Esophagus muscularis mucosa (tissue), 3 donors: ENCODE measurements around the gene NKTR.

Source experiments
- CTCF ChIP-seq, 3 experiments: fragments of 200-600 bp in 2 of 3; fragments of 450-650 bp in 1 of 3; sonication (generic) in 2 of 3; IDR thresholded peaks; one replicate each; pipeline ENCODE4 v1.5.1; 2017 to 2019; ENCODE audit warnings: antibody characterized with exemption in 3 of 3, mild to moderate bottlenecking in 2 of 3, moderate library complexity in 1 of 3
- POLR2AphosphoS5 ChIP-seq, 2 donors: sonication (generic); formaldehyde crosslinking; IDR thresholded peaks; one replicate each; pipeline ENCODE4 v1.6.1; 2017; ENCODE audit warnings: antibody characterized with exemption in 2 of 2

- TF ChIP-seq POLR2AphosphoS5 (IDR thresholded peaks at IDR 0.05) (no peak), CTCF (IDR thresholded peaks at IDR 0.05) (no peak)
These were observed 78.0 kb downstream of the NKTR start for GRCh38 chr3:42678447-42678846.
